ENCODE measurements around the gene THBS2.

DNA sequence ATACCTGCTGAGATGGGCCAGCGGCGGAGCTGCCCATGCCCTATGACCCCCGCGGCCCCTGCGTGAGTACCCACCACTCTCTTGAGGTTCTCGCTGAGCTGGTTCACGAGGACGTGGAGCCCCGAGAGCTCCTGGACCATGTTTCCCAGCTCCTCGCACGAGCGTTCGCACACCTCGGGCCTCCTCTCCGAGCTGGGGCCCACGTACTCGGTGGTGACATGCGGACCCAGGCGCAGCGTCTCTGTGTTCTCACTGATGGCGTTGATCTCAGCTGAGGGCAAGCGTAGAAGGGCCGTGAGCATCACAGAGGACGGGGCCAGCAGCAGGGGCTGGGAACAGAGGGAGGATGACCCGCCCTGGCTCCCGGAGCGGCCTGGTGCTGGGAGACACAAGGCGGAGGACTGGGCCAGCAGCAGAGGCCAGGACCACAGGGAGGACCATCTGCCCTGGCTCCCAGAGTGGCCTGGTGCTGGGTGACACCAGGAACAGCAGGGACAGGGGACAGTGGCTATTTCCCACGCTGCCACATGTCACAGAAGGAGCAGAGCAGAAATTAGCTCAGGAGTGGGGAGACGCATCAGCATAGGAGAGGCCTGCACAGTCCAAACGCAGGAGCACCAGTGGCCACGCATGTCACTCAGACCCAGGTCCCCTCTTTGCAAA is 11.8 kb downstream of the THBS2 start:
- TF ChIP-seq SNAI2 (CRISPR knock-in tag; IDR thresholded peaks at IDR 0.05) (no peak), ESRRG (CRISPR knock-in tag; IDR thresholded peaks at IDR 0.05) (no peak), ZFP3 (CRISPR knock-in tag; IDR thresholded peaks at IDR 0.05) (no peak), TCF4 (CRISPR knock-in tag; IDR thresholded peaks at IDR 0.05; ENCODE audit: borderline replicate concordance) (no peak), ARNTL (CRISPR knock-in tag; IDR thresholded peaks at IDR 0.05; ENCODE audit: borderline replicate concordance, low read depth) (no peak), RARB (CRISPR knock-in tag; IDR thresholded peaks at IDR 0.05) (no peak)
- TF ChIP-seq, protein P1, sequence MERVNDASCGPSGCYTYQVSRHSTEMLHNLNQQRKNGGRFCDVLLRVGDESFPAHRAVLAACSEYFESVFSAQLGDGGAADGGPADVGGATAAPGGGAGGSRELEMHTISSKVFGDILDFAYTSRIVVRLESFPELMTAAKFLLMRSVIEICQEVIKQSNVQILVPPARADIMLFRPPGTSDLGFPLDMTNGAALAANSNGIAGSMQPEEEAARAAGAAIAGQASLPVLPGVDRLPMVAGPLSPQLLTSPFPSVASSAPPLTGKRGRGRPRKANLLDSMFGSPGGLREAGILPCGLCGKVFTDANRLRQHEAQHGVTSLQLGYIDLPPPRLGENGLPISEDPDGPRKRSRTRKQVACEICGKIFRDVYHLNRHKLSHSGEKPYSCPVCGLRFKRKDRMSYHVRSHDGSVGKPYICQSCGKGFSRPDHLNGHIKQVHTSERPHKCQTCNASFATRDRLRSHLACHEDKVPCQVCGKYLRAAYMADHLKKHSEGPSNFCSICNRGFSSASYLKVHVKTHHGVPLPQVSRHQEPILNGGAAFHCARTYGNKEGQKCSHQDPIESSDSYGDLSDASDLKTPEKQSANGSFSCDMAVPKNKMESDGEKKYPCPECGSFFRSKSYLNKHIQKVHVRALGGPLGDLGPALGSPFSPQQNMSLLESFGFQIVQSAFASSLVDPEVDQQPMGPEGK (CRISPR knock-in tag; IDR thresholded peaks at IDR 0.05; ENCODE audit: borderline replicate concordance), result no peak
- TF ChIP-seq, protein P2, sequence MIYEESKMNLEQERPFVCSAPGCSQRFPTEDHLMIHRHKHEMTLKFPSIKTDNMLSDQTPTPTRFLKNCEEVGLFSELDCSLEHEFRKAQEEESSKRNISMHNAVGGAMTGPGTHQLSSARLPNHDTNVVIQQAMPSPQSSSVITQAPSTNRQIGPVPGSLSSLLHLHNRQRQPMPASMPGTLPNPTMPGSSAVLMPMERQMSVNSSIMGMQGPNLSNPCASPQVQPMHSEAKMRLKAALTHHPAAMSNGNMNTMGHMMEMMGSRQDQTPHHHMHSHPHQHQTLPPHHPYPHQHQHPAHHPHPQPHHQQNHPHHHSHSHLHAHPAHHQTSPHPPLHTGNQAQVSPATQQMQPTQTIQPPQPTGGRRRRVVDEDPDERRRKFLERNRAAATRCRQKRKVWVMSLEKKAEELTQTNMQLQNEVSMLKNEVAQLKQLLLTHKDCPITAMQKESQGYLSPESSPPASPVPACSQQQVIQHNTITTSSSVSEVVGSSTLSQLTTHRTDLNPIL (CRISPR knock-in tag; IDR thresholded peaks at IDR 0.05; ENCODE audit: low read depth), result no peak
- TF ChIP-seq, protein P3, sequence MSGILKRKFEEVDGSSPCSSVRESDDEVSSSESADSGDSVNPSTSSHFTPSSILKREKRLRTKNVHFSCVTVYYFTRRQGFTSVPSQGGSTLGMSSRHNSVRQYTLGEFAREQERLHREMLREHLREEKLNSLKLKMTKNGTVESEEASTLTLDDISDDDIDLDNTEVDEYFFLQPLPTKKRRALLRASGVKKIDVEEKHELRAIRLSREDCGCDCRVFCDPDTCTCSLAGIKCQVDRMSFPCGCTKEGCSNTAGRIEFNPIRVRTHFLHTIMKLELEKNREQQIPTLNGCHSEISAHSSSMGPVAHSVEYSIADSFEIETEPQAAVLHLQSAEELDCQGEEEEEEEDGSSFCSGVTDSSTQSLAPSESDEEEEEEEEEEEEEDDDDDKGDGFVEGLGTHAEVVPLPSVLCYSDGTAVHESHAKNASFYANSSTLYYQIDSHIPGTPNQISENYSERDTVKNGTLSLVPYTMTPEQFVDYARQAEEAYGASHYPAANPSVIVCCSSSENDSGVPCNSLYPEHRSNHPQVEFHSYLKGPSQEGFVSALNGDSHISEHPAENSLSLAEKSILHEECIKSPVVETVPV (CRISPR knock-in tag; IDR thresholded peaks at IDR 0.05), result no peak
